CD4-positive, alpha-beta T cell treated with Interleukin-6 at 100 ng/mL for 8 hours (primary cell): Measurements from ENCODE around the gene MPPE1.
"Not testable (repeated sequence)": the region's sequence is repeated elsewhere in the genome, so short reads cannot be mapped to it uniquely, and the experiment has no call there.

Experiments used
- DNase-seq: peaks from one replicate; pipeline ENCODE4 v3.0.0-alpha.2; 2020; ENCODE audit warnings: mixed read lengths, low spot score

MPPE1 gene

GRCh38 chr18:11908182-11909060, at the start of gene MPPE1:
TSS of gene MPPE1 (minus strand) at chr18:11908317. CDS start at chr18:11897264, 11,053 bp downstream.
- peak; percentile 82 for DNase-seq

GRCh38 chr18:11957636-11958035, 49.5 kb upstream of the MPPE1 start:
- DNase-seq: no peak

- no peak for DNase-seq
Observed at GRCh38 chr18:11956371-11957308, 48.5 kb upstream of the MPPE1 start.

- no peak for DNase-seq
Observed at GRCh38 chr18:11955239-11956029, 47.3 kb upstream of the MPPE1 start.

- DNase-seq: no peak
Observed at GRCh38 chr18:11953113-11953512, 45.0 kb upstream of the MPPE1 start.

- no peak for DNase-seq
Observed at GRCh38 chr18:11951390-11951851, 43.3 kb upstream of the MPPE1 start.

- no peak for DNase-seq
Observed at GRCh38 chr18:11950824-11951223, 42.7 kb upstream of the MPPE1 start.

- no peak for DNase-seq
Observed at GRCh38 chr18:11948852-11949523, 40.9 kb upstream of the MPPE1 start.

GRCh38 chr18:11947214-11948191, 39.4 kb upstream of the MPPE1 start:
- DNase-seq: peak; percentile 71

- DNase-seq: no peak
Observed at GRCh38 chr18:11946756-11947155, 38.6 kb upstream of the MPPE1 start.

GRCh38 chr18:11945834-11946659, 37.9 kb upstream of the MPPE1 start:
- not testable (repeated sequence) for DNase-seq

GRCh38 chr18:11944786-11945185, 36.7 kb upstream of the MPPE1 start:
- no peak for DNase-seq

GRCh38 chr18:11944252-11944651, 36.1 kb upstream of the MPPE1 start:
- no peak for DNase-seq

- DNase-seq: no peak
Observed at GRCh38 chr18:11943551-11943950, 35.4 kb upstream of the MPPE1 start.

GRCh38 chr18:11940956-11941355, 32.8 kb upstream of the MPPE1 start:
- no peak for DNase-seq

- DNase-seq: peak; percentile 75
Observed at GRCh38 chr18:11937874-11938478, 29.9 kb upstream of the MPPE1 start.

GRCh38 chr18:11932393-11932792, 24.3 kb upstream of the MPPE1 start:
- no peak for DNase-seq

GRCh38 chr18:11927497-11927896, 19.4 kb upstream of the MPPE1 start:
- no peak for DNase-seq
